MM.1S (cell line): ENCODE data around the gene TMEM150C.

Experiments used
- DNase-seq: peaks from one replicate; pipeline ENCODE4 v3.0.0-alpha.2; 2015
- H2AFZ ChIP-seq: fragments of 300-600 bp; sonication (generic); 2 replicates; pipeline ENCODE4 v1.6.0; 2016; ENCODE audit warnings: antibody characterized with exemption, low read length
- H3F3A ChIP-seq: fragments of 300-600 bp; sonication (generic); 2 replicates; pipeline ENCODE4 v1.6.1; 2016; ENCODE audit warnings: mild to moderate bottlenecking, antibody characterized with exemption, low read length, moderate library complexity, mixed read lengths; ENCODE audit not compliant: insufficient read depth
- H3K27ac ChIP-seq: fragments of 300-600 bp; sonication (generic); 2 replicates; pipeline ENCODE4 v1.5.1; 2016; ENCODE audit warnings: mild to moderate bottlenecking, low read length
- H3K27me3 ChIP-seq: fragments of 300-600 bp; sonication (generic); replicated peaks from 2 replicates; pipeline ENCODE4 v1.6.0; 2016; ENCODE audit warnings: low read length; ENCODE audit not compliant: insufficient read depth
- H3K36me3 ChIP-seq: fragments of 300-600 bp; sonication (generic); replicated peaks from 2 replicates; pipeline ENCODE4 v1.6.1; 2016; ENCODE audit warnings: mild to moderate bottlenecking, low read length, mixed read lengths; ENCODE audit not compliant: insufficient read depth
- H3K4me1 ChIP-seq: fragments of 300-600 bp; sonication (generic); 2 replicates; pipeline ENCODE4 v1.6.1; 2016; ENCODE audit warnings: low read length, mixed read lengths
- H3K4me2 ChIP-seq: fragments of 300-600 bp; sonication (generic); 2 replicates; pipeline ENCODE4 v1.6.0; 2016; ENCODE audit warnings: low read depth, low read length
- H3K4me3 ChIP-seq: fragments of 300-600 bp; sonication (generic); 2 replicates; pipeline ENCODE4 v1.5.1; 2016; ENCODE audit warnings: low read length, mixed read lengths
- H3K79me2 ChIP-seq: fragments of 300-600 bp; sonication (generic); 2 replicates; pipeline ENCODE4 v1.6.1; 2016; ENCODE audit warnings: mixed run types, low read length, mixed read lengths
- H3K9ac ChIP-seq: fragments of 300-600 bp; sonication (generic); 2 replicates; pipeline ENCODE4 v1.6.1; 2016; ENCODE audit warnings: low read length, mixed read lengths
- H3K9me2 ChIP-seq: fragments of 300-600 bp; sonication (generic); replicated peaks from 2 replicates; pipeline ENCODE4 v1.6.1; 2016; ENCODE audit warnings: mild to moderate bottlenecking, low read length, mixed read lengths; ENCODE audit not compliant: insufficient read depth
- H3K9me3 ChIP-seq: fragments of 300-600 bp; sonication (generic); replicated peaks from 2 replicates; pipeline ENCODE4 v1.6.1; 2016; ENCODE audit warnings: mild to moderate bottlenecking, low read length, mixed read lengths; ENCODE audit not compliant: insufficient read depth
- H4K20me1 ChIP-seq: fragments of 300-600 bp; sonication (generic); 2 replicates; pipeline ENCODE4 v1.6.1; 2016; ENCODE audit warnings: mild to moderate bottlenecking, low read length, moderate library complexity, mixed read lengths; ENCODE audit not compliant: insufficient read depth
- CTCF ChIP-seq: fragments of 300-600 bp; sonication (generic); IDR thresholded peaks from 2 replicates; pipeline ENCODE4 v1.5.1; 2016; ENCODE audit warnings: antibody characterized with exemption, low read length, mixed read lengths
- EZH2 ChIP-seq: fragments of 300-600 bp; sonication (generic); optimal IDR thresholded peaks from 2 replicates; pipeline ENCODE3; 2017; ENCODE audit warnings: low read depth, mild to moderate bottlenecking, antibody characterized with exemption, low read length, mixed read lengths
- EZH2phosphoT487 ChIP-seq: fragments of 300-600 bp; sonication (generic); IDR thresholded peaks from 2 replicates; pipeline ENCODE4 v1.6.1; 2018; ENCODE audit warnings: antibody characterized with exemption, low read length

TMEM150C gene

GRCh38 chr4:82561786-82562563 lies at the start of gene TMEM150C:
Gene TMEM150C (minus strand): TSS chr4:82561988. CDS start chr4:82504657, 57,331 bp downstream.
- H3K9ac ChIP-seq: no peak within 1 kb of the TSS
- H3K27me3 ChIP-seq: peaks cover 3% of the 10 kb centered on the region; the same call in 1 of the 2 replicates
- H2AFZ ChIP-seq: no peak within 1 kb of the TSS
- no peaks in the 10 kb centered on the region for H4K20me1 ChIP-seq
- H3K9me3 ChIP-seq: no peaks in the 10 kb centered on the region
- H3K9me2 ChIP-seq: no peaks in the 10 kb centered on the region
- H3F3A ChIP-seq: no peaks in the 10 kb centered on the region
- H3K36me3 ChIP-seq: no peaks in the 10 kb centered on the region
- no peak within 1 kb of the TSS for H3K4me3 ChIP-seq
- H3K79me2 ChIP-seq: no peaks in the 10 kb centered on the region
- DNase-seq: no peak
- TF ChIP-seq EZH2phosphoT487 (no peak), EZH2 (no peak), CTCF (no peak)
- no peak within 1 kb of the TSS for H3K27ac ChIP-seq
- H3K4me2 ChIP-seq: no peak within 1 kb of the TSS
- no peaks in the 10 kb centered on the region for H3K4me1 ChIP-seq

GRCh38 chr4:82611527-82611926 lies 49.7 kb upstream of the TMEM150C start:
- Histone ChIP-seq H3K4me3 (no peak overlapping the region), H3K4me1 (no peaks in the 10 kb centered on the region), H3K79me2 (no peaks in the 10 kb centered on the region), H2AFZ (no peak overlapping the region), H3K27ac (no peak overlapping the region), H3K4me2 (no peak overlapping the region), H3F3A (no peaks in the 10 kb centered on the region), H3K27me3 (no peaks in the 10 kb centered on the region), H4K20me1 (no peaks in the 10 kb centered on the region), H3K36me3 (no peaks in the 10 kb centered on the region), H3K9me3 (no peaks in the 10 kb centered on the region), H3K9ac (no peak overlapping the region), H3K9me2 (no peaks in the 10 kb centered on the region)
- no peak for DNase-seq
- TF ChIP-seq CTCF (no peak), EZH2 (no peak), EZH2phosphoT487 (no peak)

- H3K27ac ChIP-seq: no peak overlapping the region
- no peaks in the 10 kb centered on the region for H3K79me2 ChIP-seq
- no peak for DNase-seq
- no peaks in the 10 kb centered on the region for H3K4me1 ChIP-seq
- H3K9ac ChIP-seq: no peak overlapping the region
- H3F3A ChIP-seq: no peaks in the 10 kb centered on the region
- H2AFZ ChIP-seq: no peak overlapping the region
- no peaks in the 10 kb centered on the region for H3K9me3 ChIP-seq
- H3K9me2 ChIP-seq: no peaks in the 10 kb centered on the region
- TF ChIP-seq CTCF (no peak), EZH2phosphoT487 (no peak), EZH2 (no peak)
- H3K4me3 ChIP-seq: no peak overlapping the region
- no peaks in the 10 kb centered on the region for H4K20me1 ChIP-seq
- H3K27me3 ChIP-seq: no peaks in the 10 kb centered on the region
- no peak overlapping the region for H3K4me2 ChIP-seq
- H3K36me3 ChIP-seq: no peaks in the 10 kb centered on the region
These were observed 48.3 kb upstream of the TMEM150C start for GRCh38 chr4:82610041-82610440.
